NCI-H2227 (cell line): ENCODE data around the gene ACOT7.
A peak's percentile ranks its signal among the peaks of the same experiment; 100 is the strongest.

Source experiments
- DNase-seq: peaks from one replicate; lab custom pipeline; 2025; ENCODE audit not compliant: unreplicated experiment; lab: John Stamatoyannopoulos, UW

ACOT7 gene

GRCh38 chr1:6294080-6294889 lies 99.3 kb downstream of the ACOT7 start:
- DNase-seq = no peak

- DNase-seq = no peak
Measured at GRCh38 chr1:6292102-6292501, 101.5 kb downstream of the ACOT7 start.

- no peak for DNase-seq
Measured at GRCh38 chr1:6288665-6289064, 104.9 kb downstream of the ACOT7 start.

GRCh38 chr1:6288026-6288425 lies 105.5 kb downstream of the ACOT7 start:
- DNase-seq = no peak

GRCh38 chr1:6287431-6287886 lies 106.1 kb downstream of the ACOT7 start:
- DNase-seq = no peak

DNA sequence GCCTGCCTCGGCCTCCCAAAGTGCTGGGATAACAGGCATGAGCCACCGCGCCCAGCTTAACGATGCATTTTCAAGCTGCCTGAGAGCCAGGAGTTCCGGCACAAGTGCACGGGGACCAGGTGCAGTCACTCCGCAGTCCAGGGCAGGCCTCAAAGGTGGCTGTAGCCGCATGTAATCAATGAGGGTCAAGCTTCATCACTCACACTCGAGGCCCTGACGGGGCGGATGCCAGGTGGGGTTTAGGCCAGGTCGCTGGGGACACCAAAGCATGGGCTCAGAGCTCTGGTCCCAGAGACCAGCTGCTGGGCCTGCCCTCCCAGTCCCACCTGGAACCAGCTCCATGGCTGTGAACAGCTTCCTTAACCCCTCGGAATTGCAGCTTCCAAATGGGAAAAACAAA lies 106.5 kb downstream of the ACOT7 start:
- no peak for DNase-seq

DNA sequence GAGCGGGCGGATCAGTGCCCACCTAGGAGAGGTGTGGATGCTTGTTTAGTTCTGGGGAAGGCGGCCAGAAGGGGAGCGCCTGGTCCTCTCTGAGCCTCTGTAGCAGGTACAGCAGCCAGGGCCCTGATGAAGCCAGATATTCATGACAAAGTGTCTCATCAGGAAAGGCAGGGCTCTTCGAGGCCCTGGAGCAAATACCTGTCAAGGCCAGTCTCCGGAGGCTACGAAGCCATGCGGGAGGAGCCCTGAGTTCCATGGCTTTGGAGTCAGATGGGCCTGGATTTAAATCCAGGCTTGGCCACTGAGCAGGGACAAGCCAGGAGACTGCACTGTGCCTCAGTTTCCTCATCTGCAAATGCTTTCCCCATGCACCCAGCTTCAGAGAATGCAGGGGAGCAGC lies 107.3 kb downstream of the ACOT7 start:
- no peak for DNase-seq

DNA sequence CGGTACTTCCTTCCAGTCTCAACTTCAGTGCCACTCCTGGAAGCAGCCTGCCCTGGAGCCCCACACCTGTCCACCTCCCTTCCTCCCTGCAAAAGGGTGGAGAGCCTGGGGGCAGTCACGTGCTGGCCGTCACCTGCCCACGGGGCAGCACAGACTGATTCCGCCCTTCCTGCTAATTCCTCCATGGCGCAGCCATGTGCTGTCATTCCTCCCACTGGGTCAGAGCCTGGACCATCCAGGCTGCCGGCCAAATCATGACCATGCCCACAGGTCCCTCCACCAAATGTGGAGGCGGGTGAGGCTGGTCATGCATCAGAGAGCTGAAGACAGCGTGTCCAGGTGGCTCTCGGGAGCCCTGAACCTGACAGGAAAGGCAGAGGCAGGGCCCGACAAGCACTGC lies 108.2 kb downstream of the ACOT7 start:
- no peak for DNase-seq

GRCh38 chr1:6282577-6283270 lies 110.8 kb downstream of the ACOT7 start:
- no peak for DNase-seq

DNA sequence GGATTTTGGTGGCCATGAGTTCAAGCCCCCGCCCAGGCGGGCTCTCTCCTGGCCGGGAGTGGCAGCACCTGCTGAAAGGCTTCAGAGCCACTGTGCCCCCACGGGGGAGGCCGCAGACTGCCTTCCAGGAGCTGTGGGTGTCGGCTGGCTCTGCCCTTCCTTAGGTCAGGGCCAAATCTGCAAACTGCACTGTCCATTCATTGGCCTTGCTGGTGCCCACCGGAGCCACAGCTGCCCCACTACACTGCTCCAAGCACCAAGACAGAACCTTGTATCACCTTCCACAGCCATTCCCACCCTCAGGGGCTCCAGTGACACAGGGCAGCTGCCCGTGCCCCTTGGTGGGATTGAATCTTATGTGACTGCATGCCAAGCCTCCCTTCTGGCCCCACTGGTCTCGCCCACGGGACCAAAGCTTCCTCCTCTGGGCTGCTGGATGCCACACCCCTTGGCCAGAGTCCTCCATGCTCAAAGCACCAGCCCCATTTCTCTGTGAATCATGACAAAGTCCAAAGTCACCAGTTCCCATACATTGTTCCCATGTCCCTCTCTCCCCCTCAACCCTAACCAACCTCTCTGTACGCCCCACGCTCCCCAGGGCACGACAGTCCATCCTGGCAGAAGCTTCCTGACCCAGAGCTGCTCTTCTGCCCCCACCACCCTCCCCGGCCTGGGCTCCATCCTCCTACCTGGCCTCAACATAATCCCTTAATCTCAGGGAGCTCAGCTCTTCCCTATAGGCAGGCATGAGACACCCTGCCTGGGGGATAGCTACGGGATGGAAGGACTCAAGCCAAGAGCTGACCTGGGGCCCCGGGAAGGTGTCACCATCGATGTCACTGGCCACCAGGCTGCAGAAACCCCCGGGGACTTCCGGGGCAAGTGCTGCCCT lies 111.8 kb downstream of the ACOT7 start:
- no peak for DNase-seq

GRCh38 chr1:6280761-6281451 lies 112.7 kb downstream of the ACOT7 start:
- DNase-seq = no peak

DNA sequence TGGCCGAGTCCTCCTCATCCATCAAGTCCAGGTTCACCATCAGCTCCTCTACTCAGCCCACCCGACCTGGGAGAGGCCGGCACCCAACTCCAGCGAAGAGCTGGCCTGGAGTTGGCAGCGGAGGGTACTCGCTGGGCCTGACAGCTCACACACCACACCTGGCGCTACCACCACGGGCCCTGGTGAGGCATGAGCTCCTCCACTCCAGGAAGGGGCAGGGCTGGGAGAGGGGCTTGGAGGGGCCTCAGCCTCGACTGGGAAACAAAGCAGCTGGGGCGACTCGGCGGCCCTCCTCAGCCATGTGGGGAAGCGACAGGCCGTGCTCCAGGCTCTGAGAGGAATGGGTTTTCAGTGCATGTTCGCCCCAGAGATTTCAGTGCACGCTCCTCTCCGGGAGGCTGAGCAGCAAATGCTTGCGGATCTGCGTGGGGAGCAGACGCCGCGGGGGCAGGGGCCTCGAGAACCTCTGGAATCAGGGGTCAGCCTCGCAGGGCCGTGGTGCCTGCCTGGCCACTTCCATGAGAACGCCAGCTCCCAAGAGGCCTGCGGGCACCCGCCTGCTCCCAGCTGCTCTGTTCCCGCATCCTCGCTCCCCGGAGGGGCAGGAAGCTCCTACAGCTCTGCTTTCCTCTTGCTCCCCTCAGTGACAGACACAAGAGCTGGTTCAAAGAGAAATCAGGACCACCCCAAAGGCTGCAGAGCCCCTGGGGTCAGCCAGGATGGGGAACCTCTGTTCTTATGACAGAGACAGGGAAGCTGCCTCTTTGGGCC lies 113.8 kb downstream of the ACOT7 start:
- no peak for DNase-seq

GRCh38 chr1:6279066-6279465 lies 114.5 kb downstream of the ACOT7 start:
- DNase-seq = no peak

DNA sequence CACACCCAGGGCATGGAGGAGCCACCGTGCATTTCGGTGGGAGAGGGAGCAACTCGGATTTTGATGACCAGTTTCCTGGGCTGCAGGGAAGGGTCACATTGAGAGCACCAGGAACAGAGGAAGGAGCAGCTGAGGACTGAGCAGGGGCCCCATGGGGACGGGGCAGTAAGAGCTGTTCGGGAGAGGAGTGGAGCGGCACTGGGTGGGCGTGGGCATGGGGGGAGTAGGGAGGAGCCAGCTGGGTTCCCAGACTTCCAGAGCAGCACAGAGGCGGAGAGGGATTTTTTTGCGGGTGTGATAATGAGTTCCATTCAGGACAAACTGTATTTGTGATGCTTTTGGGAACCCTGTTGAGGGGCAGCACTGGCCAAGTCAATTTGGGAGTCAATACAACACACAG lies 115.3 kb downstream of the ACOT7 start:
- DNase-seq = no peak

- no peak for DNase-seq
Measured at GRCh38 chr1:6276811-6277555, 116.6 kb downstream of the ACOT7 start.

- peak; percentile 89 for DNase-seq
Measured at GRCh38 chr1:6275826-6276782, 117.5 kb downstream of the ACOT7 start.

DNA sequence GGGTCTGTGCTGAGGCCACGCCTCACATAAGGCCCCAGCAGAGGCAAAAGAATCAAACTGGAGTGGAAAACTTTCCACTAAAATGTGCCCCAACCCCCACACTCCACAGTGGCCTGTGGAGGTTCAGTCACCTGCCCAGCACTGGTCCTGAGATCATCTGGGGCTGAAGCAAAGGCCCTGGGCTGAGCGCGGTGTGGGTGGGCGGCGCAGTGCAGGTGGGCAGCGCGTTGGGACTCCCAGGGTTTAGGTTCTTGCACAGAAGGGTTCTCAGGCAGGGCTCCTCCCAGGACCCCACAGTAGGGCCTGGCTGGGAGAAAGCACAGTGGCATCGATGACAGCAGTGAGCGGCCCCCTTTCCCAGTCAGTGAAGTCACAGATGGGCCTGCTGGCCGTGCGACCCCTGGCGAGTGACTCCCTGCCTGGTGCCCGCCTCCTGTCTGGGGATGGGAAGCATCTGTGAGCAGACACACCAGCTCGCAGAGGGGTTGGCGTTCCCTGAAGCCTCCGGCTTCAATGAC lies 118.9 kb downstream of the ACOT7 start:
- DNase-seq = no peak

GRCh38 chr1:6274102-6274501 lies 119.5 kb downstream of the ACOT7 start:
- no peak for DNase-seq
